LNCaP clone FGC (cell line): Measurements from ENCODE around the gene STK39.
A peak's percentile ranks its signal among the peaks of the same experiment; 100 is the strongest.

Source experiments
- DNase-seq: peaks from one replicate; pipeline ENCODE4 v3.0.0-alpha.2; 2011; ENCODE audit warnings: low read depth
- H3K4me3 ChIP-seq: 2 replicates; pipeline ENCODE4 v1.5.1; 2011; ENCODE audit warnings: mild to moderate bottlenecking, low read depth, low read length, control low read depth
- TF ChIP-seq, protein P1 (sequence below): IDR thresholded peaks from 2 replicates; pipeline ENCODE4 v1.5.1; 2012; ENCODE audit warnings: mild to moderate bottlenecking; ENCODE audit not compliant: control insufficient read depth, insufficient read depth; ENCODE audit errors: extremely low read depth

The STK39 gene

DNA sequence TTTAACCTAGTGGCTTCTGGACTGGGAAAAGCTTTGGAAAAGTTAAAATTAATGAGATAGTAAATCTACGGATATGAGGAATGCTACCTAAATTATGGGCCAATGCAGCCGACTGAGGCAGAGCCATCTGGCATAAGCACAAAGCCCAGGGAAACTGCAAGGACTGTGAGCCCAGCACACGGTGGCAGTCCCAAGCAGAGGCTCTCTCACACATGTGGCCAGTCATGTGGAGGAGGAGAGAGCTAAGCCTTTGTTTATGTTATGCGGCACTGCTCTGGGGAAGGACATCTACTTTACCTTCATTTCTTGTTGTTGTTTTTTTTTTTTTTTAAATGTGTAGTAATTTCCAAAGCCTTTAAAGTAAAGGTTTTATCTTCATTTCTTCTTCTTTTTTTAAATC lies 267.0 kb downstream of the STK39 start:
- TF ChIP-seq, protein P1, sequence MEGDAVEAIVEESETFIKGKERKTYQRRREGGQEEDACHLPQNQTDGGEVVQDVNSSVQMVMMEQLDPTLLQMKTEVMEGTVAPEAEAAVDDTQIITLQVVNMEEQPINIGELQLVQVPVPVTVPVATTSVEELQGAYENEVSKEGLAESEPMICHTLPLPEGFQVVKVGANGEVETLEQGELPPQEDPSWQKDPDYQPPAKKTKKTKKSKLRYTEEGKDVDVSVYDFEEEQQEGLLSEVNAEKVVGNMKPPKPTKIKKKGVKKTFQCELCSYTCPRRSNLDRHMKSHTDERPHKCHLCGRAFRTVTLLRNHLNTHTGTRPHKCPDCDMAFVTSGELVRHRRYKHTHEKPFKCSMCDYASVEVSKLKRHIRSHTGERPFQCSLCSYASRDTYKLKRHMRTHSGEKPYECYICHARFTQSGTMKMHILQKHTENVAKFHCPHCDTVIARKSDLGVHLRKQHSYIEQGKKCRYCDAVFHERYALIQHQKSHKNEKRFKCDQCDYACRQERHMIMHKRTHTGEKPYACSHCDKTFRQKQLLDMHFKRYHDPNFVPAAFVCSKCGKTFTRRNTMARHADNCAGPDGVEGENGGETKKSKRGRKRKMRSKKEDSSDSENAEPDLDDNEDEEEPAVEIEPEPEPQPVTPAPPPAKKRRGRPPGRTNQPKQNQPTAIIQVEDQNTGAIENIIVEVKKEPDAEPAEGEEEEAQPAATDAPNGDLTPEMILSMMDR: no peak
- DNase-seq: no peak
- H3K4me3 ChIP-seq: no peak overlapping the region

DNA sequence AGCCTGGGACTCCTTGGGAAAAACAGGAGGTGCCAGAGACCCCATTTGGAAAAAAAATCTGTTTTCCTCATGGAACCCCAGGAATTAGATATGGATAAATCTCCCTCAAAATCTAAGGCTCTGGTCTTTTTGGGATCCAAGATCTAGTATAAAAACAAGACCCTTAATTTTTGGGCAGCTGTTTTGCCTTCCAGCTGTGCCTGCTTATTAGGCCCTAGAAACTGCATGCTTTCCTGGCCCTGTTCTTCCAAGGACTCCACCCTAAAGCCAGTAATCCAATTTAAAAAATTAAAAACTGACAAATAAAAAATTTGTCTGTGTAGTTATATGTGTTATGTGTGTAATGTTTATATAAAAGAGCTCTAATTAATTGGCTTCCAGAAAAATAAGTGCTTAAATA lies 274.6 kb downstream of the STK39 start:
- TF ChIP-seq, protein P1: no peak
- DNase-seq: no peak
- no peak overlapping the region for H3K4me3 ChIP-seq

DNA sequence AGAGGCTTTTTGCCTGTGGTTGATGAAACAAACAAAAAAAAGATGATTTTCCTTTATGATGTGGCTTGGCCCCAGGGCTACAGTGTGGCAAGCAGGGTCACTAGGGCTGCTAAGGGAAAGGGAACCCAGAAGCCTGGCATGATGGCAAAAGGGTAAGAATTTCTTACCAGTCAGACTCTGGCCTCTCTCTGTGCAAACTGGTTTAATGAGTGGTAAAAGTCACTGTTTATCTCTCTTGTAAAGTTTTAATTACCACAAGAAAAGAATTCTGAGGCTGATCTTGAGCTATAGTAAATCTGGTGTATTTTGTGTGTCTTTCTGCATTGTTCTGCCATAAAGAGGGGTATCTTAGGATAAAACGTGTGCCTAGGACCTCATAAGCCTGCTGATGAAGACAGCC lies 275.4 kb downstream of the STK39 start:
- TF ChIP-seq, protein P1: no peak
- no peak overlapping the region for H3K4me3 ChIP-seq
- DNase-seq: no peak

DNA sequence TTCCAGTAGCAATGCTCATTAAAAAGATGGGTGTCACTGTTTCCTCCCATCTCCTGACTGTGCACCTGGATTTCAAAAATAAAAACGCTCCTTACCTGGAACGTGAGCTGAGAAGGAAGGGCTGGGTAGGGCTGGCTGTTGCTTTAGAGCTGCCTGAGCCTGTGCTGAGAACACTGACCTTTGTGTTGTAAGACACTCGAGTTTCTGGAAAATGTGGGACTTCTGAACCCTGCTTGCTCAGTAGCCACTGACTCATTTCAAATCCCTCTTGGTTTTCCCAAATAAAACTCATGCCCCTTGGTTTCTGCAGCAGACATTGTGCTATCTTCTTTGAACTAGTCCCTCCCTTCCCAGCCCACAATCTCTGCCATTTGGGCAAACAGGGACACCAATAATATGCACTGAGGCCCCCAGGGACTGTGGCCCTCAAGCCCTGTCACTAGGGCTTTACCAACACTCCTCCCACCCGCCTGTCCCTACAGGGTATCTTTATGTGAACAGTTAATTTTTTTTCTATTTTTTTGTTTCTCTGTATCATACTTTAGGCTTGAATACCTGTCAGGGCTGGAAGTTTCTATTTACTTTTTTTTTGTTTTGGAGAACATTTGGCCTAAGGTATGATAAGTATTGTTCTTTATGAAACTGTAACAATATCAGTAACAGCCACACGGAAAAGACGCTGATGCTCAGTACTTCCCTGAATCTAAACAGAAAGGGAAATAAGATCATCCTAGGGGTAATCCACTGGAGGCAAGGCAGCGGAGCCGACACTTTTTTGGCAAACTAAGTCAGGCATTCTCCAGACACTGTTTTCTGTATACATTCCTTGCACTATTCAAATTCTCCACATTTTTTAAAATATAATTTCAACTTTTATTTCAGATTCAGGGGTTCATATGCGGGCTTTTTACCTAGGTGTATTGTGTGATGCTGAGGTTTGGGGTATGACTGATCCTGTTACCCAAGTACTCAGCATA lies 280.2 kb downstream of the STK39 start:
- DNase-seq: no peak
- H3K4me3 ChIP-seq: no peak overlapping the region
- TF ChIP-seq, protein P1: no peak

DNA sequence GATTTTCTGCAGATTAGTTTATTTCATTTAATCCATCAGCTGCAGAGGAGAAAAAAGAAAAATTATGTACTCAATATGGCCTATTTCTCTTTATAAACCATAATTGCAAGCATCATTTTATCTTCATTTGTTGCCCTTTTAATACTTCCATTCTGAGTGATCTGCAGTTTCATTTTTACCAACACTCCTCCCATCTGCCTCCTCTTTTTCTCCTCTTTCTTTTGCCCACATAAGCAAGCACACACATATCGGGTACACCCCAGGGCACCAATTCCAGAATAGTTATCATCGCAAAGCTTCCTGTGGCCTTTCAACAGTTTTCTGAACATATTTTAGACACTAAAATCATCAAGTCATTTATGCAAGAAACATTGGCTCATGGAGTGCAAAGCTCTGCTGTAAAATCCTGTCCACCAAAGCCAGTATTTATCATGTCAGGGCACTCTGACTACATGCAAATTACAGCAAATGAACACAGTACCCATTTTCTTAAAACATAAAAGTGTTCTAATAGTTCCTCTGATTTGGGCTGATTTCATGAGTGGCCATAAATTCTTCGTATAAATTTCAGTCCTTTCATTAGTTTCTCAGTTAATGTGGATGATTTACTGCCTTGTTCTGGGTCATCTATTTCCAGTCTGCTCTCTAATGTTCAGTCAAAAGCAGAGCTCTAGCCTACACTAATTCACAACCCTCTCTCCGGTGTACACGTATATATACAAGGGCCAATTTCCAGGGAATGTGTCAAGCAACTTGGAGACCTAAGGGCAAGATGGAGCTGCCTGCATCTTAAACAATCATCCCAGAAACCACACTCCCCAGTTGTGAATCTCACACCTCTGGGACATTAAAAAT lies 281.3 kb downstream of the STK39 start:
- TF ChIP-seq, protein P1: no peak
- no peak overlapping the region for H3K4me3 ChIP-seq
- DNase-seq: no peak

DNA sequence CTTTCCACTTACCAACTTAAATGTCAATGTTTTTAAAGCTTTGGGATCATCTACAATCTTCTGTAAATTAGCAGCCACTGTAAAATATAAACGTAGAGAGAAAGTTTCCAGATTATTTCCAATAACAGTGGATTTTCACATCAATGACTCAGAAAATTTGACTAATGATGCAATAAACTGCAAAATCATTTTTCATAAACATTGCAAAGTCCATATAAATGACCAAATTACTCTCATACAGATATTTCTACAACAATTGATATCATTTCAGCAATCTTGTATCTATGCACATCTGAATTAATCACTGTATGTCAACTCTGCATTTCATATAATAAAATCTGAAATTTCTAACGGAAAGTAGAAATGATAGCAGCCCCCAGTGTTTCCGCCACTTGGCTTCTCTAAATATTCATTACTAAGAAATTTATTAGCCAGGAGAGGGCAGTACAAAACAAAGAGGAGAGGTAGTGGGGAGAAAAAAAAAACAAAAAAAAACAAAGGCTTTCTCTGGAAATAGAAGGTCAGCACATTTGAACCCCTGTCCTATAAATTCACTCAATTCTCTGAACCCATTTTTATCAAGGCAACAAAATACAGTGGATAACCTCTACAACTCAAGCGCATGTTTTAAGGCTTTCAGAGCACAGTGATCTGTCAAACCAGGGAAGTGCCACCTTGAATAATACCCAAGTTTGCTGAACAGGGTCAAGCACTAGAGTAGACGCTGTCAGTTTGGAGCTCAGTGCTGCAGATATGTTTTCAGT lies 282.6 kb downstream of the STK39 start:
- no peak for DNase-seq
- H3K4me3 ChIP-seq: no peak overlapping the region
- TF ChIP-seq, protein P1: peak; percentile 26; the same call in 1 of the 2 replicates
